H9 (cell line): ENCODE results near the gene FBXL7. TPM values are rescaled to one million over a fixed set of nuclear protein-coding genes. Genes with fewer than 3 reads are reported as not detected.

ENCODE experiments used
- DNase-seq: peaks from one replicate; pipeline ENCODE4 v3.0.0-alpha.2; 2017
- H2AFZ ChIP-seq: one replicate; pipeline ENCODE4 v1.6.1; 2013; ENCODE audit warnings: mild to moderate bottlenecking, low read length, control low read depth, moderate library complexity
- H2AK5ac ChIP-seq: 2 replicates; pipeline ENCODE4 v1.6.1; 2013; ENCODE audit warnings: low read length, control low read depth, mixed read lengths; ENCODE audit not compliant: insufficient read length
- H2BK120ac ChIP-seq: one replicate; pipeline ENCODE4 v1.6.1; 2013; ENCODE audit warnings: low read depth, mild to moderate bottlenecking, low read length, control low read depth, inconsistent platforms; ENCODE audit not compliant: poor library complexity, severe bottlenecking
- H2BK12ac ChIP-seq: 2 replicates; pipeline ENCODE4 v1.6.1; 2013; ENCODE audit warnings: low read length, control low read depth, mixed read lengths, low read depth; ENCODE audit not compliant: insufficient read length
- H2BK15ac ChIP-seq: 2 replicates; pipeline ENCODE4 v1.6.1; 2013; ENCODE audit warnings: low read depth, low read length, control low read depth
- H2BK20ac ChIP-seq: one replicate; pipeline ENCODE4 v1.6.1; 2013; ENCODE audit warnings: low read depth, mild to moderate bottlenecking, low read length, control low read depth, inconsistent platforms; ENCODE audit not compliant: poor library complexity, severe bottlenecking
- H2BK5ac ChIP-seq: 2 replicates; pipeline ENCODE4 v1.6.1; 2013; ENCODE audit warnings: low read length, control low read depth, mixed read lengths; ENCODE audit not compliant: insufficient read length
- H3K14ac ChIP-seq: 2 replicates; pipeline ENCODE4 v1.6.1; 2013; ENCODE audit warnings: low read length, control low read depth; ENCODE audit not compliant: insufficient read depth
- H3K18ac ChIP-seq: 2 replicates; pipeline ENCODE4 v1.6.1; 2013; ENCODE audit warnings: low read depth, mild to moderate bottlenecking, mixed read lengths, low read length, control low read depth; ENCODE audit not compliant: insufficient read length
- H3K23ac ChIP-seq: 2 replicates; pipeline ENCODE4 v1.6.1; 2013; ENCODE audit warnings: low read length, control low read depth, mixed read lengths, low read depth; ENCODE audit not compliant: insufficient read length
- H3K23me2 ChIP-seq: 2 replicates; pipeline ENCODE4 v1.6.1; 2013; ENCODE audit warnings: low read depth, mild to moderate bottlenecking, mixed read lengths, low read length, control low read depth; ENCODE audit not compliant: insufficient read length, poor library complexity, severe bottlenecking
- H3K27ac ChIP-seq: 2 replicates; pipeline ENCODE4 v1.5.1; 2013; ENCODE audit warnings: low read length, control low read depth, mixed read lengths, low read depth; ENCODE audit not compliant: insufficient read length
- H3K27me3 ChIP-seq: 2 replicates; pipeline ENCODE4 v1.6.1; 2013; ENCODE audit warnings: low read length, control low read depth, inconsistent platforms; ENCODE audit not compliant: insufficient read depth
- H3K4ac ChIP-seq: 2 replicates; pipeline ENCODE4 v1.6.1; 2013; ENCODE audit warnings: low read depth, mild to moderate bottlenecking, control low read depth, inconsistent platforms, low read length, moderate library complexity
- H3K4me1 ChIP-seq: 2 replicates; pipeline ENCODE4 v1.6.1; 2013; ENCODE audit warnings: low read length, control low read depth, inconsistent platforms; ENCODE audit not compliant: insufficient read depth
- H3K4me2 ChIP-seq: 2 replicates; pipeline ENCODE4 v1.6.1; 2013; ENCODE audit warnings: low read length, control low read depth, mixed read lengths; ENCODE audit not compliant: insufficient read length, insufficient read depth
- H3K56ac ChIP-seq: 2 replicates; pipeline ENCODE4 v1.6.1; 2013; ENCODE audit warnings: low read depth, mild to moderate bottlenecking, mixed read lengths, low read length, control low read depth; ENCODE audit not compliant: insufficient read length
- H3K79me1 ChIP-seq: 2 replicates; pipeline ENCODE4 v1.6.1; 2013; ENCODE audit warnings: low read depth, mild to moderate bottlenecking, moderate library complexity, low read length, control low read depth, inconsistent platforms; ENCODE audit not compliant: insufficient read depth, poor library complexity, severe bottlenecking
- H3K79me2 ChIP-seq: 2 replicates; pipeline ENCODE4 v1.6.1; 2013; ENCODE audit warnings: low read length, control low read depth, inconsistent platforms; ENCODE audit not compliant: insufficient read depth
- H3K9ac ChIP-seq: 2 replicates; pipeline ENCODE4 v1.6.1; 2013; ENCODE audit warnings: low read length, control low read depth, mixed read lengths; ENCODE audit not compliant: insufficient read length; ENCODE audit errors: extremely low read depth
- H3K9me3 ChIP-seq: one replicate; pipeline ENCODE4 v1.6.1; 2013; ENCODE audit warnings: low read depth, low read length, inconsistent platforms; ENCODE audit not compliant: control insufficient read depth
- H3T11ph ChIP-seq: one replicate; pipeline ENCODE4 v1.6.1; 2013; ENCODE audit warnings: mild to moderate bottlenecking, low read length, control low read depth, inconsistent platforms
- H4K20me1 ChIP-seq: one replicate; pipeline ENCODE4 v1.6.1; 2013; ENCODE audit not compliant: control insufficient read depth, insufficient read length, insufficient read depth
- H4K5ac ChIP-seq: 2 replicates; pipeline ENCODE4 v1.6.1; 2013; ENCODE audit warnings: low read depth, mild to moderate bottlenecking, mixed read lengths, low read length, control low read depth; ENCODE audit not compliant: insufficient read length
- H4K8ac ChIP-seq: replicated peaks from 2 replicates; pipeline ENCODE4 v1.6.1; 2013; ENCODE audit warnings: low read length, control low read depth, mixed read lengths, low read depth; ENCODE audit not compliant: insufficient read length
- H4K91ac ChIP-seq: 2 replicates; pipeline ENCODE4 v1.6.1; 2013; ENCODE audit warnings: low read depth, mild to moderate bottlenecking, moderate library complexity, mixed read lengths, low read length, control low read depth; ENCODE audit not compliant: insufficient read length
- H3K27ac Mint-ChIP-seq, 3 experiments: 2 replicates in 2 of 3; 3 replicates in 1 of 3; pipeline ENCODE4 v1.8.0; 2020 to 2021; ENCODE audit warnings: mixed read lengths in 3 of 3, mild to moderate bottlenecking in 1 of 3, moderate library complexity in 1 of 3
- H3K27me3 Mint-ChIP-seq: 2 replicates; pipeline ENCODE4 v1.8.0; 2021; ENCODE audit warnings: low read depth, mild to moderate bottlenecking, moderate library complexity, mixed read lengths
- H3K36me3 Mint-ChIP-seq, 3 experiments: 2 replicates in 2 of 3; 3 replicates in 1 of 3; pipeline ENCODE4 v1.8.0; 2020 to 2021; ENCODE audit warnings: low read depth in 3 of 3, mixed read lengths in 3 of 3; ENCODE audit not compliant: insufficient read depth in 1 of 3
- H3K4me1 Mint-ChIP-seq, 2 experiments: 2 replicates each; pipeline ENCODE4 v1.8.0; 2020; ENCODE audit warnings: mixed read lengths in 2 of 2
- H3K4me3 Mint-ChIP-seq, 2 experiments: 2 replicates in 1 of 2; 3 replicates in 1 of 2; pipeline ENCODE4 v1.8.0; 2020 to 2021; ENCODE audit warnings: mild to moderate bottlenecking in 2 of 2, mixed read lengths in 2 of 2, moderate library complexity in 1 of 2
- H3K9me3 Mint-ChIP-seq, 2 experiments: 2 replicates in 1 of 2; 3 replicates in 1 of 2; pipeline ENCODE4 v1.8.0; 2020; ENCODE audit warnings: mild to moderate bottlenecking in 2 of 2, mixed read lengths in 2 of 2, moderate library complexity in 1 of 2
- CTCF ChIP-seq: fragments of 200-600 bp; sonication (generic); conservative IDR thresholded peaks from 3 replicates; pipeline ENCODE4 v1.8.0; 2021; ENCODE audit warnings: antibody characterized with exemption, mild to moderate bottlenecking
- WGBS: extraction: QIAGEN DNeasy Blood & Tissue Kit; methylation state at CpG from one replicate; pipeline ENCODE4 v1.1.7; 2013; ENCODE audit warnings: missing lambda C conversion rate, low lambda C conversion rate, mixed read lengths; ENCODE audit not compliant: insufficient read length; ENCODE audit errors: extremely low coverage; 5-methylcytosine and 5-hydroxymethylcytosine counted together
- total RNA-seq: library from RNA; stranded (reverse); gene quantifications from 2 replicates; pipeline ENCODE4 v1.2.1, GENCODE V29; 2021

Gene FBXL7
- total RNA-seq, 1 experiment from 2014 or later: 14.6 TPM

GRCh38 chr5:15614679-15615078, 114.7 kb downstream of the FBXL7 start:
- no peak overlapping the region for H4K8ac ChIP-seq
- H3K9me3 ChIP-seq: no peaks in the 10 kb centered on the region
- no peaks in the 10 kb centered on the region for H3K79me2 ChIP-seq
- no peak overlapping the region for H2BK12ac ChIP-seq
- Mint-ChIP-seq H3K4me1 (peaks cover 11 to 12% of the 10 kb centered on the region in 2 experiments), H3K27me3 (no peaks in the 10 kb centered on the region), H3K36me3 (peaks cover 0 to 2% (median 0%) of the 10 kb centered on the region in 3 experiments; a peak in 2 of 7 replicates), H3K9me3 (no peaks in the 10 kb centered on the region), H3K4me3 (no peak overlapping the region), H3K27ac (no peak overlapping the region)
- no peak overlapping the region for H2AK5ac ChIP-seq
- H3K14ac ChIP-seq: no peak overlapping the region
- no peak overlapping the region for H2BK20ac ChIP-seq
- H3T11ph ChIP-seq: no peak overlapping the region
- H2BK5ac ChIP-seq: no peak overlapping the region
- H3K79me1 ChIP-seq: peaks cover under 1% of the 10 kb centered on the region
- H3K23ac ChIP-seq: no peak overlapping the region
- H3K27ac ChIP-seq: no peak overlapping the region
- H3K9ac ChIP-seq: no peak overlapping the region
- no peak overlapping the region for H3K56ac ChIP-seq
- no peak overlapping the region for H3K4me2 ChIP-seq
- H3K4me1 ChIP-seq: peaks cover 5% of the 10 kb centered on the region; the same call in 1 of the 2 replicates
- DNase-seq: no peak
- H3K18ac ChIP-seq: no peak overlapping the region
- H3K27me3 ChIP-seq: no peaks in the 10 kb centered on the region
- H3K23me2 ChIP-seq: no peaks in the 10 kb centered on the region
- no peak overlapping the region for H2BK120ac ChIP-seq
- no peak overlapping the region for H2AFZ ChIP-seq
- no peaks in the 10 kb centered on the region for H4K20me1 ChIP-seq
- no peak overlapping the region for H2BK15ac ChIP-seq
- no CpG with 5 or more reads among the region's 4 CpGs for WGBS
- H4K91ac ChIP-seq: no peak overlapping the region
- TF ChIP-seq CTCF: no peak
- H4K5ac ChIP-seq: no peak overlapping the region
- no peak overlapping the region for H3K4ac ChIP-seq
